ENCODE data around the gene CLCN1. TPM values are rescaled to one million over a fixed set of nuclear protein-coding genes. Genes with fewer than 3 reads are reported as not detected.

Gene CLCN1
- total and polyA plus RNA-seq, 12 donors: under 0.01 to 0.32 (median 0.12) TPM; not detected in 8

DNA sequence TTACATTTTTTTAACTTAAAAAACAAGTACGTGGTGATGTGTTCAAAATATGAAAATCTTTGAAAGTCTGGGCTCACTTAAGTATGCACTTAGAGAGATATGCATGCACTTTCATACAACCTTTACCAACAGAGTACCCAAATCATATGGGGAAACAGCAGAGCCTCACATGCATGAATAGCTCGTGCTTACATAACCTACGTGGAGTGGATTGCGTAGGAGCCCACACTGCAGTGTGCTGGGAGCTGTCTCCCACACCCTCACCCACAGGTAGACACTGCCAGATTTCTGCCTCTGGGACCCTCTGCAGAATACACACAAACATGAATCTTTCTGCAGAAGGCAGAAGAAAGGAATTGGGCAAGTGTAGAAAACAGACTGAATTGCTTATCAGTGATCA, 581 bp downstream of the CLCN1 start:
- H3K27ac ChIP-seq: no peak overlapping the region
- intact Hi-C loops (cut with DNase I): no loop called here

DNA sequence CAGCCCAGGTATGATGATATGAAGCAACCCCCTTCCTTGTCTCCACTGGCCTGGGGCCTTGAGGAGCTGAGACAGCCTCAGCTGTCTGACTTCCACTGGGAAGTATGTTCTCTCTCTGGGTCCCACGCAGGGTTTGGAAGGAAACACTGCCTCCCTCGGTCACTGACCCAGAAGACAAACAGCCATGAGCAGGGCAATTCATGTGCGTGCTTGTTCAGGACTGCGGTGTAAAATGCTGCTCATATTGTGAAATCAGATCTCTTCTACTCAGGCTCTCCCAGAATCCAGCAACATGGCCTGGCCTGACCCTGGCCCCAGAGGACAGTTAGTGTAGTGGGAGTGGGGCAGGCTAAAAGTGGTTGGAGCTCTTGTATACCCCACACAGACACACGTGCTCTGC, 2.8 kb downstream of the CLCN1 start:
- H3K4me1 ChIP-seq (replicated peaks in 1 of 2): no peaks in the 10 kb centered on the region
- DNase-seq: peak in 5 of 7 donors; percentile 33 to 71 (median 38)
- TF ChIP-seq CTCF (IDR thresholded peaks at IDR 0.05) (peak in 2 of 6 experiments; percentile 11 to 22), POLR2A (IDR thresholded peaks at IDR 0.05) (no peak)
- peak overlapping the region in 3 of 5 donors; percentile 32 to 62 (median 52) for H3K27ac ChIP-seq
- no peaks in the 10 kb centered on the region for H3K9me3 ChIP-seq (replicated peaks in 1 of 3)
- H3K4me3 ChIP-seq: no peak overlapping the region
- intact Hi-C loops (cut with DNase I): no loop called here
- H3K27me3 ChIP-seq: no peaks in the 10 kb centered on the region
- 57 to 82% (median 66%) methylated on average over 4 to 5 of the region's 5 CpGs for WGBS, 4 donors
- H3K36me3 ChIP-seq (replicated peaks in 1 of 2): no peaks in the 10 kb centered on the region

More for the DNA sequence above, 581 bp downstream of the CLCN1 start:
- H3K9me3 ChIP-seq (replicated peaks in 1 of 3): no peaks in the 10 kb centered on the region
- H3K27me3 ChIP-seq: no peaks in the 10 kb centered on the region
- H3K4me1 ChIP-seq (replicated peaks in 1 of 2): no peaks in the 10 kb centered on the region
- 76 to 87% (median 85%) methylated on average over 4 of the region's 4 CpGs for WGBS, 4 donors
- no peaks in the 10 kb centered on the region for H3K36me3 ChIP-seq (replicated peaks in 1 of 2)
- DNase-seq: no peak
- TF ChIP-seq POLR2A (IDR thresholded peaks at IDR 0.05) (no peak), CTCF (IDR thresholded peaks at IDR 0.05) (no peak)
- no peak overlapping the region for H3K4me3 ChIP-seq

- no peak overlapping the region for H3K4me3 ChIP-seq
- WGBS, 4 donors: 72 to 75% (median 74%) methylated on average over 9 of the region's 9 CpGs
- TF ChIP-seq CTCF (IDR thresholded peaks at IDR 0.05): no peak
- no peak for TF ChIP-seq POLR2A (IDR thresholded peaks at IDR 0.05)
- intact Hi-C loops (cut with DNase I): no loop called here
- no peaks in the 10 kb centered on the region for H3K4me1 ChIP-seq (replicated peaks in 1 of 2)
- DNase-seq: peak in 1 of 7 donors; percentile 15
- H3K27ac ChIP-seq: no peak overlapping the region
- no peaks in the 10 kb centered on the region for H3K27me3 ChIP-seq
- no peaks in the 10 kb centered on the region for H3K36me3 ChIP-seq (replicated peaks in 1 of 2)
- H3K9me3 ChIP-seq (replicated peaks in 1 of 3): no peaks in the 10 kb centered on the region
Measured at GRCh38 chr7:143320620-143321019, 4.7 kb downstream of the CLCN1 start.

DNA sequence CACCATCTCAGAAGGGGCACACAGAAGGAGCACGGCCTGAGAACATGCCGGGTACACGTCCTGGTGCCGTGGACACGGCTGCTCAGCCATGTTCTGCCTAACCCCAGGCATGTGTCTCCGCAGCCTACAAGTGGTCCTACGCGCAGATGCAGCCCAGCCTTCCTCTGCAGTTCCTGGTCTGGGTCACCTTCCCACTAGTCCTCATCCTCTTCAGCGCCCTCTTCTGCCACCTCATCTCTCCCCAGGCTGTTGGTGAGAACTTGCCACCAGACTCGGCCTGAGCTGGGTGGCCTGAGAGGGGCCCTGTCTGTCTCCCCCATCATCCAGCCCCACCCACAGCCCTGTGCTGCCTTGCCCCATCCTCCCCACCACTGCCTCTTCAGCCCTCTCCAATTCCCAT, 5.3 kb downstream of the CLCN1 start:
- Histone ChIP-seq H3K36me3 (replicated peaks in 1 of 2) (no peaks in the 10 kb centered on the region), H3K27me3 (no peaks in the 10 kb centered on the region), H3K9me3 (replicated peaks in 1 of 3) (no peaks in the 10 kb centered on the region), H3K4me1 (replicated peaks in 1 of 2) (no peaks in the 10 kb centered on the region), H3K27ac (no peak overlapping the region), H3K4me3 (no peak overlapping the region)
- DNase-seq: no peak
- no peak for TF ChIP-seq CTCF (IDR thresholded peaks at IDR 0.05)
- TF ChIP-seq POLR2A (IDR thresholded peaks at IDR 0.05): no peak
- intact Hi-C loops (cut with DNase I): no loop called here
- WGBS, 4 donors: 94 to 97% (median 94%) methylated on average over 2 to 10 of the region's 10 CpGs
